Right ventricle myocardium inferior (tissue), 1 donor: ENCODE data around the gene GSDMA. TPM values are rescaled to one million over a fixed set of nuclear protein-coding genes. Genes with fewer than 3 reads are reported as not detected.

ENCODE experiments used
- ATAC-seq: fragments of 200-7000 bp; cut with Tn5 transposase; one replicate; pipeline ENCODE4 v1.9.1; 2020; ENCODE audit warnings: mild to moderate bottlenecking, moderate library complexity
- DNase-seq: peaks from one replicate; pipeline ENCODE4 v3.0.0; 2021; ENCODE audit errors: missing footprints
- intact Hi-C: fragments of 100-400 bp; cut with DNase I; formaldehyde crosslinking; loops from one replicate; pipeline ENCODE4 v1.11.0; 2022
- long read RNA-seq: library from polyadenylated mRNA; unstranded; transcript quantifications from one replicate; pipeline ENCODE4 v2.0.0, GENCODE V29; 2021
- total RNA-seq: library from RNA; stranded (reverse); fragmentation: NEBNext Ultra II Directional; extraction: Animal tissue kit (Norgen Biotek cat#: 25700); gene quantifications from one replicate; pipeline ENCODE4 v1.2.1, GENCODE V29; 2021
- donor health status: DM: no; HTN: yes; CAD: no; lungs with severe emphysema.

Gene GSDMA, protein sequence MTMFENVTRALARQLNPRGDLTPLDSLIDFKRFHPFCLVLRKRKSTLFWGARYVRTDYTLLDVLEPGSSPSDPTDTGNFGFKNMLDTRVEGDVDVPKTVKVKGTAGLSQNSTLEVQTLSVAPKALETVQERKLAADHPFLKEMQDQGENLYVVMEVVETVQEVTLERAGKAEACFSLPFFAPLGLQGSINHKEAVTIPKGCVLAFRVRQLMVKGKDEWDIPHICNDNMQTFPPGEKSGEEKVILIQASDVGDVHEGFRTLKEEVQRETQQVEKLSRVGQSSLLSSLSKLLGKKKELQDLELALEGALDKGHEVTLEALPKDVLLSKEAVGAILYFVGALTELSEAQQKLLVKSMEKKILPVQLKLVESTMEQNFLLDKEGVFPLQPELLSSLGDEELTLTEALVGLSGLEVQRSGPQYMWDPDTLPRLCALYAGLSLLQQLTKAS
- 1.4 TPM for total RNA-seq
- long read RNA-seq, partial matches to known transcripts, result 0 of 1 reads
- long read RNA-seq, other reads (novel, unspliced or antisense), result 1 of 1 reads

DNA sequence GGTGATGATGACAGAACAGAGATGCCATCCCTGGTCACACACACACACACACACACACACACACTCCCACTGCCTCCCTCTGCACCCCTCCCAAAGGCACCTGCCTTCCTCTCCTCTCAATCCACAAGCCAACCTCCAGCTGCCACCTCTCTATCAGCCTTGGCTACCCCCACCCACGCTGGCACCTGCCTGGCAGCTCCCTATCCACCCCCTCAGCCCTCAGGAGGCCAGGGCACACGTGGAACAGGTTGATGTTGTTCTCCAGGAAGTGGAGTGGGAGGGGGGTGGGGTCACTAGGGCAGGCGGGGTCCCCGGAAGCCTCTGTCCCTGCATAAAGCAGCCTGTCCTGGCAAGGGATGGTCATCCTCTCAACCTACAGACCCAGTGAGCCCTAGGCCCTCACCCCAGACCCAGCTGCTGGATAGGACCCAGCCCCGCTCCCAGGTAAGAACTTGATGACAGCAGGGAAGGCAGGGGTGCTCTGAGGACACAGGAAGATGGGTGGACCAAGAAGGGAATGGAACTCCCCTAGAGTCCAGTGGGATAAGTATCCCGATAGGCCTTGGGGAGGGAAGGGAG, at the start of gene GSDMA:
TSS of gene GSDMA (plus strand) at position 363 of the 579 bp plus-strand sequence. CDS start 2,684 bp downstream, outside the sequence.
- intact Hi-C loops, result no loop called here

DNA sequence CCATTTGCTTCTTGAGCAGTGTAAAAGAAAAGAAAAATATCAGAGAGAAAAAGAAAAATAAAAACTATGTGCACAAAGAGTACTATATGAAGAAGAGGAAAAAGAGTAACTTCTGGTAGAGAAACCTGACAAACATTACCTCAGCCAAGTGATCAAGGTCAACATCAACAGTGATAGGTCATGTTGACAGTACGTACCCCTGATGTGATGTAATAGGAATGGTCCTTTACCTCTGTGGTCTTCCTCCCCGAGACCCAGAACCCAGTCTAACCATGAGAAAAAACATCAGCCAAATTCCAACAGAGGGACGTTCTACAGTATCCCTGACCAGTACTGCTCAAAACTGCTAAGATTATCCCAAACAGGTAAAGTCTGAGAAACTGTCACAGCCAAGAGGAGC, 48.8 kb upstream of the GSDMA start:
- intact Hi-C loops, result no loop called here
- ATAC-seq (no peak), DNase-seq (no peak)

More for the DNA sequence above, at the start of gene GSDMA:
- ATAC-seq, result no peak
- no peak for DNase-seq

DNA sequence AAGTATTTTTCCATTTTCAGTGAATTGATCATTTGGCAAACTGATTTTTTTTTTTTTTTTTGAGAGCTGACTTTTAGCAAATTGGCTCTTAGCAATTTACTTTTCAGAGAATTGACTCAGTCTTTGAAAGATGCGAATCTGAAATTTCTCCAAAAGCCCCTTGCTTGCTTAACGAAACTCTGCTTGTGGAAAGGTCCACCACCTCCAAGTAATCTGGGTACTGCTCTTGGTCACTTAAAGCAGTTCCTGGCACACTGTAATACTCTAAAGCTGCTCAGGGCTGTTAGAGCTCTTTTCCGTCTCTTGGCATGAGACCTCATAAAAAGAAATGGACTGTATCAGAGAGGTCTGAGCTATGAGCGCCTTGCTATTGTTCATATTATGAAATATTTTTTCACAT, 47.2 kb upstream of the GSDMA start:
- ATAC-seq (no peak), DNase-seq (no peak)
- intact Hi-C loops, result no loop called here

DNA sequence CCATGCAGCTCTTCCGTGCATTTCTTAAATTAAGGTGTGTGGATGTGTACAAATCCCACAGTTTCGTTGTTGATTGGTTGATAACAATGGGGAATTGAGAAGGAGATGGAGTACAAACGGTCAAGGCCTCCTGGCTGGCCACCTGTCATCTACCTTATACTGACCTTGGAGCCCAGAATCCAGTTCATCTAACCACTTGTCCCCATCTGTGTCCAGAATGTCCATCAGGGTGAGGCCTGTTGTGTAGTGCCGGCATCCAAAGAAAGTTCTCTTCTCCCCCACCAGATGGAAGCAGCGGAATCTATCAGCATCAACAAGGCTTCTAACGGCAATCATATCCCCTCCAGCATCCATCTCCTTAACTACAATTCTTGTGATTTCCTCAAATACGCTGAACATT, 45.9 kb upstream of the GSDMA start:
- intact Hi-C loops, result no loop called here
- DNase-seq, result no peak
- ATAC-seq, result no peak

DNA sequence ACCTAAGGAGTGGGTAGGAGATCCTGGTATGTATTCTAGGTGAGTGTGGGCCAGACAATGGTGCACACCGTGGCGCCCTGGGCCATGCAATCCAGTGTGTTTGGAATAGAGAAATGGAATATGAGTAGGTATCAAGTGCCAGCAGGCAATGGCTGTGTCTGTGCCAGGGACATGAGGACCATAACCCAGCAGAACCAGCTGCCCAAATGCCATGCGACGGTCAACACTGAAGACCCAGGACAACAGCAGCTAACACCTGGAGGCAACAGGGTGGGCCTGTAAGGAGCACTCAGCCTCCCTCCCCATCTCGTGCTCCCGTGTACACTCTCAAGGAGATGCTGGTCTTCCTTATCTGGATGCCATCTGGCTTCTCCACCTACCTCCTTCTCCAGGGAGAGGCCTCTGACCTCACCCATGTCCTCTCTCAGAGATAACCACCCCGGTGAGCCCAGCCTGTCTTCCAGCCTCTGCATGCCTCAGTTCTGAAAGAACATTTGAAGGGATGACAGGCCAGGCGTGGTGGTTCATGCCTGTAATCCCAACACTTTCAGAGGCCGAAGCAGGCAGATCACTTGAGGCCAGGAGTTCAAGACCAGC, 43.6 kb upstream of the GSDMA start:
- ATAC-seq, result no peak
- DNase-seq, result no peak
- intact Hi-C loops, result no loop called here

DNA sequence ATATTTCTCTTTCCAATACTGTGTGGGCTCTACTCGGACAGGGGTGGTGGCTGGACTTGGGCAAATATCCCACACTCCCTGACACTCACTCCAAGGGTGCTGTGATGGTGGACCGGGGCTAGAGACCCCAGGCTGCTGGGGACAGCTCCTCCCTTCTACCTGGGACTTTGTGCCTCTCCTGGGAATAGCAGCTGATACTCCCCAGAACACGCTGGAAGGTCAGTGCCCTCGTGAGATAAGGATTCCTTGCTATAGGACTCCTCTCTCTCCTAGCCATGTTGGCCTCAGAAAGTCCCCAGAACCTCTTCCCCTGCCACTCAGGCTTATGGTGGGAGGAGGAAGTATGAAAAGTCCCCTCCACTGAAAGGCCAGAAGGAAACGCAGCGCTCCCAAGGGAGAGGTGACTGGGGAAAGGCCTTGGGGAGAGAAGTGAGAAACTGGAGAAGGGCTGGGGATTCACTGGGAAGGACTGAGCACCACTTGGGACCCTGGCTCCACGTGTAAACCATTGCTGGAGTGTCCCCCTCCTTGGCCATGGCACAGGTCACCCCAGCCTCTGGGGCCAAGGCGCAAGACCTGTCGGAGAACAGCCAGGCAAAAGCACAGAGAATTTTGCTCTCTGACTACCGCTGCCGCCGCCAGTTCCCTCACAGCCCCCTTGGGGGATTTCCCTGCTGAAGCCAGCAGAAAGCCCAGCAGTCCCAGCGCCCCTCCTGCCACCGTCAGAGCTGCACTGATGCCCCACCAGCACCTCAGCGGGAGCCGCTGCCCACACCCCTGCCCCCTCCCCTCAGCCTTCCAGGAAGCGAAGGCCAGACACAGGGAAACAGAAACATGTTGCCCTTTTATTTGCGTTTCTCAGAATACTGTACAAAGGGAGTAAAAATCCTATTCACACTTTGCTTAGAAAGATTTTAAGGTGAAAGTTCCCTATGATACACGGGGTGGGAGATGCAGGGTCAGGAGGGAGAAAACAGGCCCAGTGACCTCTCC, 42.3 kb upstream of the GSDMA start:
- no peak for ATAC-seq
- DNase-seq, result no peak
- intact Hi-C loops, result no loop called here

DNA sequence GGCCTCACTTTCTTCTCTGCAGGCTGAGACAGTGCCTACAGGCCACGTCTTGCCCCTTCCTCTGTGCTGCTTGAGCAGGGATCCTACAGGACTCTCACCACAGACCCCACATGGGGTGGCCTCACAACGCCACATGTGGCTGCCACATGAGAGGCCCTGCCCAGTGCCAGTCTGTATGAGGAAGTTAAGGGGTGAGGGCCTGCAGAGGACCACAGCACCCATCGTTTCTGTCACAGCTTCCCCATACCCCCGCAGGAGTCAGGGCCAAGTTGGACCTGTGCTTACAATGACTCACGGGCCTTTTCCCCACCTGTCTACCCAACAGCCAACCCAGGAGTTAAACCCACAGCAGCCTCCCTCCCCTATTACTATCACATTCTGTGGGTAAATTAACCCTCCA, 41.5 kb upstream of the GSDMA start:
- no peak for DNase-seq
- intact Hi-C loops, result no loop called here
- no peak for ATAC-seq

DNA sequence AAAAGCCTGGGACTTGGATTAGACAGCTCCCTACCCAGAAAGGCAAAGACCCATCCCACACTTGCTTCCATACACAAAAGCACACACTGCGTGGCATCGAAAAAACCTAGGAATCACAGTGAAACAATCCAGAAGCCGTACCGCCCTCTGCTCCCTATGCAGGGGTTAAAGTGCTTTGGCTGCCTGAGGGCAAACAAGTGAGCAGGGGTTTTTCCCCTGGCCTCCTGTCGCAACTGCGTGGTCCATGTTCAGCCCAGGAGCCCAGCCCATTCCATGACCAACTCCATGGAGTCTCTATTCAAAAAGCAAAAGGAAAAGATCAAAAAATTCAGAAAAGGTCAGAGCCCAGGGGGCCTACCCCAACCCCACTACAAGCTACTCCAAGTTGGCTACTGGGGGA, 40.8 kb upstream of the GSDMA start:
- ATAC-seq (no peak), DNase-seq (no peak)
- intact Hi-C loops, result no loop called here

DNA sequence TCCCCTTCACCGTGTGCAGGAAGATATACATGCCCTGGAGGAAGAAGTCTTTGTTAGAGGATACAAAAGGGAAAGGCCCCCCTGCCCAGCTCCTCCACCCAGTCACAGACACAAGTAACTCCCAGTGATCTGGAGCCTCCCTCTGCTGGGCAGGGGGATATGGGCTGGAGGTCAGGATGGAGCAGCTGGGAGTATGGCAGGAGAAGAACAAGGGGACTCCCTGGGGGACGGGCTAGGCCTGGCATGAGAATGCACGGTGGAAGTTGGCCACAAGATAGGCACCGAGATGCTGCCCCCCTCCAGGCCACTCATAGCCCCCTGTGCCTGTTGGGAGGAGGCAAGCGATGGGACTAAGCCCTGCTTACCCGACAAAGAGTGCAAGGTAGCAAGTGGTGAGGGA, 39.6 kb upstream of the GSDMA start:
- intact Hi-C loops, result no loop called here
- DNase-seq (no peak), ATAC-seq (no peak)

DNA sequence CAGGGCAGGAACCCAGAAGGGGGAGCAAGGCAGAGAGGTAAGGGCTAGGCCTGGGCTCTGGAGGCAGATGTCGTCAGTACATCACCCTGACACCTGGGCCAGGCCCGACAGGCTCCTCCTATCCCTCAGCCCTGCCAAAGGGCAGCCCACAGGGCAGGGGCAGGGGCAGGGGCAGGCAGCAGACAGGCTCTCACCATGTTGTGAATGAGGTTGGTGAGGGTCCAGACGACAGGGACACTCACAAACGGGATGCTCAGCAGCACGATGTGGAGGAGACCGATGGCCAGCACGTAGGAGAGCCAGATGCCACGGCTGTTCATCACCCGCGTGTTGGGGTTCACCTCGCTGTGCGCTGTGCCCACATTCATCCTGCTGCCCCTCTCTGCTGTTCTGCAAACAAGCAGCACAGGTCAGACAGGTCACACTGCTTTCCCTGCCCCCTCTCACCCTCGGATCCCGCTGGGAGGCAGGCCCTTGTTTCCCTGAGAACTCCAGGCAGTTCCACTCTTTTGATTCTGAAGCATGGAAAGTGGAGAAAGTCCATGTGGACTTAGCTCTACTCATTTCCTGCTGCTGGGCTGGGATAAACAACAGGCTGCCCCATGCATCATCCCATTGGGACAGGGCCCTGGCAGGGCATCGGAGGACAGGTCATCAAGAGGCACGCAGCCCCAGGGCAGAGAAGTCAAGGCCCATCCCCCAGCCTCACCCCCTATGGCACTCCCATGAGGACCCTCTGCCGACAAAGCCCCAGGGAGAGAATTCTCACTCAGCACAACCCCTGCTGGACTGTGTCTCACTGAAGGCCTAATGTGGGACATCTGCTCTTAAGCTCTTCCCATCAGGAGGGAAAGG, 38.7 kb upstream of the GSDMA start:
- intact Hi-C loops, result no loop called here
- DNase-seq, result no peak

DNA sequence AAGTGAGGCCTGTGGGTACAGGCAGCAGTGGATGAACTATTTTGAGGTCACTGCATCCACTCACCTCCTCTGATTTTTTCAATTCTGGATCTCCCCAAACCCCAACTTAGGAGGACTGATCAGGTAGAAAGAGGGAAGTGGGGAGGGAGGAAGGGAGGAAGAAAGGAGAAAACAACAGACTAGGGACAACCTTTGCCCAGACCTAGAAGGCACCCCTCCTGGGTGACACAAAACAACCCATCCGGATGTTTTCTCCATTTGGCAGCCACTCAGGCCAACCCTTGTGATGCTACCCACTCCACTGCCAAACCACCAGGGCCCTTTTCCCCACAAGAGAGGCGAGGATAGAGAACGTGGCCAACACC, 38.1 kb upstream of the GSDMA start:
- DNase-seq, result no peak
- intact Hi-C loops, result no loop called here
- no peak for ATAC-seq

More for the DNA sequence above, 38.7 kb upstream of the GSDMA start:
- no peak for ATAC-seq

DNA sequence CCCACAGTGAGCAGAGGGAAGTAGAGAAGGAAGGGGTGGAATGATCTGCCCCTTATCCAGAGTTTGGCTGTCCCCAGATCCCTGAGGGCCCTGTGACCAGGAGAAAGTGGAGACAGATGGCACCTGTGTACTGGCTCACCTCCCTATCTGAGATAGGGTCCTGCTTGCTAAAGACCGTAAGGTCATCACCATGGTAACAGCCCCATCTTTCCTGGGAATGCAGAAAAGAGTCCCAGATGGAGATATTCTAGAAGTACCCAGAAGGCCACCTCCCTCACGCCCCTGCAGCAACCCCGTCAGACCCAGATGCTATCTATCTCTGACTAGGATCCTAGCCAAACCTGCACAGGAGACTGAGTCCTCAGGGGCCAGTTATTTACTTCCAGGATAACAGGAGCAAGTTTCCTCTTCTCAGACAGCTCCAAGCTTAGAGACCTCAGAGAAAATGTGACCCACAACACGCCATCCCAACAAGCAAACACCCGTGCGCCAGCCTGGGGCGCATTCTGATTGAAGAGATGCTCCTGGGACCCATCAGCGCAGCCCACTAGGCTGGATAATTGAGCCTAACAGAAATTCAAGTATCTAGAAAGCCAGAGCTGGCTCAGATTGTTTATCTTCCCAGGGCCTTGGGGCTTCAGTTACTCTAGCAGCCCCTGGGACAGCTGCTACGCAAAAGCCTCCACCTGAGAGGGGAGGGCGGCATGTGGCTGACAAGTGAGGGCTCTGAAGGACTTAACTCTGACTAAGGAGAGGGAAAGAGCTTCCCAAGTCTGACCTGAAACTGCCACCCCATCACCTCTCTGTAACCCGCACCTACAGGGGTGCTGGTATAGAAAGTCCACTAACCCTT, 37.3 kb upstream of the GSDMA start:
- intact Hi-C loops, result no loop called here
- ATAC-seq (no peak), DNase-seq (no peak)

DNA sequence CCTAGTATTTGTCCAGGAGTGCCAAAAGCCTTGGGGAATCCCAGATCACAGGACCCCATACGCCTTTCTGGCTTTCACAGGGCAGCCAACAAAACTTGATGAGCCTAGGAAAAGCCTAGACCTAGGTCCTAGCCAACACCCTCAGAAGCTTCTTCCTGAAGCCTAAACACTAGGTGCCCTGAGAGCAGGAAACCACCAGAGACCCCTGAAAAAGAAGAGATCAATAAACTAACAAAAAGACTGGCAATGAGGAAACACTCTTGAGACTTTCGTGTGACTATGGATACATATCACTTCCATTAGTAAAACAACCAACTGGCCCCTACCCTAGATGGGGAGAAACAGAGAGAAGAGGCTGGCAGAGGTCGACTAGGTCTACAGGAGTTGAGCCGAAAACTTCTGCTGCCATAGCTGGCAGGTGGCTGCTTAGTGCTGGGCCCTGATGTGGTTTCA, 36.6 kb upstream of the GSDMA start:
- intact Hi-C loops, result no loop called here
- no peak for ATAC-seq
- no peak for DNase-seq

DNA sequence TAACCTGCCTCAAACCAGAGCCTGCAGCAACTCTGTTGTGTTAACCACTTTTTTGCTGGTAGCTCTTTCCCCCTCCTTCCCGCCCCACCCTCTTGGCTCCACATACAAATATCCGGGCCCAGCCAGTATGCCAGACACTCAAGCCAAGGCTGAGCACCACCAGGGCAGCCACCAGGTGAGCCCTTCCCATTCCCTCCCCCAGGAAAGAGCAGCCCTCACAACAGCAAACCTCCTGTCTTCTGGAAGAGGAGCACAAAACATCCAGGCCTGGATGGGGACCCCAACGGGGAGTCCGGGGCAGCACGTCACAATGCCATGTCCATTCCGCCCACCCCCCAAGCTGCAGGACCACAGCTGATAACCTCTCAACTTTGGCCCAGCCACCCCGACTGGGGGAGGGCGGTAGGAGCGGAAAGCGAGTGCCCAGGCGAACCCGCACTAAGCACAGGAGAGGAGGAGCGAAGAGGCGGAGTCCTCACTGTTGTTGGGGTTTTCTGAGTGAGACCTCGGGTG, 36.2 kb upstream of the GSDMA start:
- DNase-seq, result peak; percentile 74
- intact Hi-C loops, result no loop called here
- peak; percentile 10 for ATAC-seq

DNA sequence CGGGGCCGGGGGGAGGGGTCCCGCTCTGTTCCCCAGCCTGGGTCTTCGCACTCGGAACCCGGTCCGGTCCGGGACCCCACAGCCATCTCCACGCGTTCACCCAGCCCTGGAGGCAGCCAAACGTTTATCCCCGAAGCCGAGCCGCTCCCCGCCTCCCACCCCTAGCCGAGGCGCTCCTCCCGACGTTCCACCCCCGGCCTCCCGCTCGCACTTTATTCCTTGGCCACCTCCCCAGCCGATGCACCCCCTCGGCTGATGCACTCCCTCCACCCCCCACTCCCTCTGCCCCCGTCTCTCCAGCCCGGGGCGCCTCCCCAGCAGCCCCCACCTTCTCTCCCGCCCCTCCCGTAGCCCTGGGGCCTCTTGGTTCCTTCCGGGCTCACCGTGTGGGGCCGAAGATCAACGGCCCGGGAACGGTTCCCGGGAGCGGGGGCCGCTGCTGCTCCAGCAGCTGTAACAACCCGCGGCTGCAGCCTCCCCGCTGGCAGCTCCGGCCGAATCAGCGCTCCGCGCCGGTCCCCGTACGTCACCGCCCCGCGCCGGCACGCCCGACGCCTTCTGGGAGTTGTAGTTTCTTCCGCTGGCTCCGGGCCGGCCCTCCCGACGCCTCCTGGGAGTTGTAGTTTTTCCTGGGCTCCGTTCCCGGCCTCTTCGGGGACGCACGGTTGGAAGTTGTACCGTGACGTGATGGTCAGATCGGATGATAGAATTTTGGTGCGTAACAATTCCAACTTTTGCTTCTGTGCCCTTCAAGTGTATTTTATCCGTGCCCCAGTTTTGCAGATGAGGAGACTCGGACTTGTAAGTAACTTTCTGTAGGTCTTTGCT, 35.5 kb upstream of the GSDMA start, which contains the start of the genes LRRC3C and ORMDL3:
TSS of gene LRRC3C (plus strand) at position 632 of the 828 bp plus-strand sequence. CDS start 13,792 bp downstream, outside the sequence.
TSS of gene ORMDL3 (minus strand) at position 501 of the 828 bp plus-strand sequence. CDS start 3,398 bp downstream, outside the sequence.
- intact Hi-C loops, result no loop called here

More for the DNA sequence above, 35.5 kb upstream of the GSDMA start, which contains the start of the genes LRRC3C and ORMDL3:
- DNase-seq (peak; percentile 96), ATAC-seq (peak; percentile 92)
